HepG2 (cell line): Measurements from ENCODE around the gene LCN2. TPM values are rescaled to one million over a fixed set of nuclear protein-coding genes. Genes with fewer than 3 reads are reported as not detected.

ENCODE experiments used
- ATAC-seq: fragments of 200-7000 bp; cut with Tn5 transposase; 3 replicates; pipeline ENCODE4 v1.9.1; 2020; ENCODE audit warnings: mild to moderate bottlenecking, moderate library complexity
- BruUV-seq: library from RNA; stranded (reverse); fragments of 400-500 nt; replicated peaks from 2 replicates; lab custom pipeline; 2021; lab: Mats Ljungman, UMichigan
- CTCF ChIA-PET: fragments of 300-600 bp; formaldehyde crosslinking; extraction: SDS; loops from one replicate; lab custom pipeline; 2021; ENCODE audit warnings: low total read pairs, inconsistent platforms, low intra/inter-chr PET ratio; lab: Yijun Ruan, JAX
- POLR2A ChIA-PET: fragments of 350-600 bp; sonication (Branson Sonifier 250); formaldehyde crosslinking; loops from one replicate; lab custom pipeline; 2020; ENCODE audit warnings: antibody characterized with exemption, inconsistent platforms; lab: Yijun Ruan, JAX
- DNase-seq: peaks from one replicate; pipeline ENCODE4 v3.0.0-alpha.2; 2015; ENCODE audit warnings: low spot score
- FAIRE-seq: peaks from 3 replicates; lab custom pipeline; 2011; peaks lifted over from hg19 to GRCh38; lab: Jason Lieb, UNC
- H2AFZ ChIP-seq: one replicate; pipeline ENCODE4 v1.6.1; 2011; ENCODE audit warnings: low read length, inconsistent platforms
- H3K27ac ChIP-seq: fragments of 300-600 bp; 3 replicates; pipeline ENCODE4 v1.8.0; 2011; ENCODE audit warnings: mixed run types, mild to moderate bottlenecking, mixed read lengths, low read length, inconsistent platforms; ENCODE audit not compliant: insufficient read depth; ENCODE audit errors: extremely low read length
- H3K27me3 ChIP-seq, 2 experiments: fragments of 200-600 bp in 1 of 2; 2 replicates in 1 of 2; 3 replicates in 1 of 2; pipeline versions ENCODE4 v1.6.0 to v1.8.0; 2011; ENCODE audit warnings: low read length in 2 of 2, mild to moderate bottlenecking in 2 of 2, moderate library complexity in 2 of 2, inconsistent platforms in 1 of 2; ENCODE audit not compliant: insufficient read depth in 2 of 2, control insufficient read depth in 1 of 2
- H3K36me3 ChIP-seq, 2 experiments: fragments of 200-600 bp in 1 of 2; replicated peaks in 1 of 2; 2 replicates in 1 of 2; 3 replicates in 1 of 2; pipeline versions ENCODE4 v1.5.1 to v1.8.0; 2011; ENCODE audit warnings: low read length in 2 of 2, inconsistent platforms in 1 of 2; ENCODE audit not compliant: insufficient read depth in 2 of 2, control insufficient read depth in 1 of 2
- H3K4me1 ChIP-seq: 2 replicates; pipeline ENCODE4 v1.5.1; 2012; ENCODE audit warnings: low read length, inconsistent platforms; ENCODE audit not compliant: insufficient read depth
- H3K4me2 ChIP-seq: 2 replicates; pipeline ENCODE4 v1.6.0; 2011; ENCODE audit warnings: low read depth, low read length, inconsistent platforms
- H3K4me3 ChIP-seq, 3 experiments: fragments of 200-600 bp in 1 of 3; sonication (generic), shearing (Covaris generic) in 1 of 3; replicated peaks in 1 of 3; 2 replicates each; pipeline ENCODE4 v1.5.1; 2011 to 2016; ENCODE audit warnings: low read length in 3 of 3, inconsistent platforms in 2 of 3, low read depth in 2 of 3, mild to moderate bottlenecking in 2 of 3, control low read depth in 1 of 3, mixed read lengths in 1 of 3; ENCODE audit not compliant: insufficient read depth in 1 of 3
- H3K79me2 ChIP-seq: one replicate; pipeline ENCODE4 v1.6.1; 2011; ENCODE audit warnings: low read length, inconsistent platforms; ENCODE audit not compliant: insufficient read depth
- H3K9ac ChIP-seq: 2 replicates; pipeline ENCODE4 v1.6.0; 2011; ENCODE audit warnings: mild to moderate bottlenecking, low read depth, low read length, inconsistent platforms; ENCODE audit not compliant: insufficient read depth
- H3K9me3 ChIP-seq: 2 replicates; pipeline ENCODE4 v1.5.1; 2012; ENCODE audit warnings: mild to moderate bottlenecking, low read length
- H4K20me1 ChIP-seq: 2 replicates; pipeline ENCODE4 v1.6.0; 2011; ENCODE audit warnings: inconsistent platforms, mild to moderate bottlenecking, low read length, moderate library complexity; ENCODE audit not compliant: insufficient read depth
- BCL6 ChIP-seq: IDR thresholded peaks from 2 replicates; pipeline ENCODE4 v1.6.1; 2016; ENCODE audit warnings: missing genetic modification reagents, missing compliant biosample characterization
- HNF4G ChIP-seq, 2 experiments: sonication (generic) in 1 of 2; formaldehyde crosslinking in 1 of 2; IDR thresholded peaks; 2 replicates each; pipeline versions ENCODE4 v1.4.0 to v1.6.1; 2011 to 2020; ENCODE audit warnings: borderline replicate concordance in 2 of 2, low read depth in 2 of 2, mild to moderate bottlenecking in 2 of 2, low read length in 1 of 2, missing genetic modification reagents in 1 of 2, moderate library complexity in 1 of 2
- MAFK ChIP-seq, 2 experiments: IDR thresholded peaks in 1 of 2; conservative IDR thresholded peaks in 1 of 2; 2 replicates each; pipeline ENCODE4 v1.6.1; 2011; ENCODE audit warnings: improper control_type of control experiment in 2 of 2, low read length in 2 of 2
- REST ChIP-seq, 2 experiments: IDR thresholded peaks; 2 replicates each; pipeline ENCODE4 v1.6.1; 2011 to 2012; ENCODE audit warnings: low read length in 2 of 2, borderline replicate concordance in 1 of 2, low read depth in 1 of 2, mild to moderate bottlenecking in 1 of 2, moderate library complexity in 1 of 2
- SAFB2 ChIP-seq: sonication (generic); formaldehyde crosslinking; IDR thresholded peaks from 2 replicates; pipeline ENCODE4 v1.5.1; 2020; ENCODE audit warnings: missing genetic modification reagents, low read depth, mild to moderate bottlenecking, borderline replicate concordance
- TFE3 ChIP-seq: IDR thresholded peaks from 2 replicates; pipeline ENCODE4 v1.6.1; 2016
- THAP9 ChIP-seq: sonication (generic); formaldehyde crosslinking; IDR thresholded peaks from 2 replicates; pipeline ENCODE4; 2020; ENCODE audit warnings: missing genetic modification reagents, mild to moderate bottlenecking, borderline replicate concordance
- ZFP1 ChIP-seq: IDR thresholded peaks from 2 replicates; pipeline ENCODE4 v1.6.1; 2016
- ZNF713 ChIP-seq: sonication (generic); formaldehyde crosslinking; IDR thresholded peaks from 2 replicates; pipeline ENCODE4 v1.4.0; 2020; ENCODE audit warnings: mild to moderate bottlenecking, missing genetic modification reagents
- ZZZ3 ChIP-seq: sonication (generic); formaldehyde crosslinking; IDR thresholded peaks from 2 replicates; pipeline ENCODE4 v1.4.0; 2020; ENCODE audit warnings: missing genetic modification reagents, mild to moderate bottlenecking, borderline replicate concordance
- WGBS: methylation state at CpG from one replicate; pipeline ENCODE4 v1.1.6; 2017; ENCODE audit warnings: low lambda C conversion rate; 5-methylcytosine and 5-hydroxymethylcytosine counted together
- in situ Hi-C: cut with HindIII; loops from 2 replicates; pipeline ENCODE4 v1.10.0; 2017; ENCODE audit warnings: low pct_unique_long_range_greater_than_20kb; ENCODE audit not compliant: extremely low pct_ligation_motif_present
- intact Hi-C: fragments of 100-400 bp; cut with micrococcal nuclease; formaldehyde crosslinking; loops from one replicate; pipeline ENCODE4 v1.10.0; 2022; ENCODE audit not compliant: unreplicated experiment
- polyA plus RNA-seq, 8 experiments: library from polyadenylated mRNA; depleted of rRNA in 3 of 8; stranded (reverse) in 7 of 8; unstranded in 1 of 8; fragments of >200 nt; fragmentation: Illumina TruSeq in 4 of 8; extraction: Trizol in 4 of 8; gene quantifications; 2 replicates each; pipeline versions ENCODE4 v1.2.1 to v1.2.3, GENCODE V29; 2011 to 2016; ENCODE audit warnings: low read depth in 4 of 8, missing spikeins in 1 of 8, mixed read lengths in 1 of 8; ENCODE audit not compliant: insufficient read depth in 1 of 8
- total RNA-seq, 5 experiments: library from RNA; depleted of rRNA; stranded (reverse); fragments of >200 nt; fragmentation: Illumina TruSeq; extraction: Trizol; gene quantifications; 2 replicates each; pipeline ENCODE4 v1.2.3, GENCODE V29; 2016; ENCODE audit warnings: low read depth in 1 of 5

LCN2 gene
- total and polyA plus RNA-seq, 2 of the 13 experiments (the other 11 are each of a cell fraction or from before 2014, with no cell fraction given), result 0.38 to 1.4 TPM

- DNase-seq (no peak), FAIRE-seq (no peak), ATAC-seq (no peak)
- H3K27ac ChIP-seq, result no peak overlapping the region
- H3K27me3 ChIP-seq, result no peaks in the 10 kb centered on the region
- CTCF ChIA-PET, result no interaction called here
- BruUV-seq, result no TSS peak
- H3K4me2 ChIP-seq, result no peak overlapping the region
- TF ChIP-seq ZFP1, result no peak
- no peak for TF ChIP-seq BCL6 (CRISPR knock-in tag)
- no peak for TF ChIP-seq ZNF713
- TF ChIP-seq REST (IDR thresholded peaks at IDR 0.05; ENCODE audit: borderline replicate concordance in 1 of 2, low read depth in 1 of 2, low read length in 2 of 2), result no peak
- peaks cover 9% of the 10 kb centered on the region for H3K79me2 ChIP-seq
- no peak overlapping the region for H3K4me3 ChIP-seq
- no peak overlapping the region for H2AFZ ChIP-seq
- H3K9me3 ChIP-seq, result no peaks in the 10 kb centered on the region
- intact Hi-C loops (no loop called here), in situ Hi-C loops (no loop called here)
- H3K9ac ChIP-seq, result no peak overlapping the region
- H3K4me1 ChIP-seq, result peaks cover 11% of the 10 kb centered on the region
- peaks cover 6 to 39% of the 10 kb centered on the region in 2 experiments; a peak in 4 of 5 replicates for H3K36me3 ChIP-seq
- WGBS, result 97% methylated on average over 2 of the region's 2 CpGs
- POLR2A ChIA-PET, result no interaction called here
- H4K20me1 ChIP-seq, result no peaks in the 10 kb centered on the region
Measured at GRCh38 chr9:128187361-128187760, 38.1 kb downstream of the LCN2 start.

GRCh38 chr9:128188209-128188608 is 39.0 kb downstream of the LCN2 start:
- intact Hi-C loops, result no loop called here
- CTCF ChIA-PET, result no interaction called here
- TF ChIP-seq TFE3 (CRISPR knock-in tag) (no peak), THAP9 (CRISPR knock-in tag) (no peak), MAFK (conservative IDR thresholded peaks at IDR 0.05 in 1 of 2, IDR thresholded peaks at IDR 0.05 in 1 of 2; ENCODE audit: low read length in 2 of 2) (peak; percentile 98), SAFB2 (CRISPR knock-in tag) (no peak), HNF4G (IDR thresholded peaks at IDR 0.05; ENCODE audit: borderline replicate concordance, low read depth, low read length) (no peak), HNF4G (CRISPR knock-in tag; IDR thresholded peaks at IDR 0.05; ENCODE audit: borderline replicate concordance, low read depth) (no peak), ZZZ3 (no peak)

More at GRCh38 chr9:128188209-128188608, 39.0 kb downstream of the LCN2 start:
- Histone ChIP-seq H3K9ac (no peak overlapping the region), H2AFZ (no peak overlapping the region), H3K9me3 (no peaks in the 10 kb centered on the region), H4K20me1 (no peaks in the 10 kb centered on the region), H3K27ac (no peak overlapping the region), H3K36me3 (peaks cover 6 to 34% of the 10 kb centered on the region in 2 experiments; a peak in 4 of 5 replicates), H3K79me2 (peaks cover 9% of the 10 kb centered on the region), H3K27me3 (no peaks in the 10 kb centered on the region), H3K4me3 (no peak overlapping the region), H3K4me2 (no peak overlapping the region), H3K4me1 (peaks cover 11% of the 10 kb centered on the region)
- DNase-seq, result no peak
- POLR2A ChIA-PET, result no interaction called here
- ATAC-seq, result no peak
- FAIRE-seq, result no peak
- no TSS peak for BruUV-seq
- 100% methylated on average over 1 of the region's 1 CpG for WGBS
- in situ Hi-C loops, result no loop called here
